HuH-7.5 (cell line): Measurements from ENCODE around the gene ZNF593.

Experiments used
- DNase-seq: peaks from one replicate; pipeline ENCODE4 v3.0.0; 2011; ENCODE audit warnings: low spot score

ZNF593 gene

GRCh38 chr1:26210147-26210870 is 40.6 kb downstream of the ZNF593 start:
- no peak for DNase-seq

DNA sequence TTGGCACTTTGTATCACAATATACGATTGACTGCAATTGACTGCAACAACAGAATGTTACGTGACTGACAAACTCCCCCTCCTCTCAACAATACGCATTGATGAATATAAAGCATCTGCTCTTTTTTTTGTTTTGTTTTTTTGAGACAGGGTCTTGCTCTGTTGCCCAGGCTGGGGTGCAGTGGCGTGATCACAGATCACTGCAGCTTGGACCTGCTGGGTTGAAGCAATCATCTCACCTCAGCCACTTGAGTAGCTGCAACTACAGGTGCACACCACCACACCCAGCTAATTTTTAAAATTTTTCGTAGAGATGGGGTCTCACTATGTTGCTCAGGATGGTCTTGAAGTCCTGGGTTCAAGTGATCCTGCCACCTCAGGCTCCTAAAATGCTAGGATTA is 43.0 kb downstream of the ZNF593 start:
- no peak for DNase-seq

- no peak for DNase-seq
These were observed 43.7 kb downstream of the ZNF593 start for GRCh38 chr1:26213335-26213905.

DNA sequence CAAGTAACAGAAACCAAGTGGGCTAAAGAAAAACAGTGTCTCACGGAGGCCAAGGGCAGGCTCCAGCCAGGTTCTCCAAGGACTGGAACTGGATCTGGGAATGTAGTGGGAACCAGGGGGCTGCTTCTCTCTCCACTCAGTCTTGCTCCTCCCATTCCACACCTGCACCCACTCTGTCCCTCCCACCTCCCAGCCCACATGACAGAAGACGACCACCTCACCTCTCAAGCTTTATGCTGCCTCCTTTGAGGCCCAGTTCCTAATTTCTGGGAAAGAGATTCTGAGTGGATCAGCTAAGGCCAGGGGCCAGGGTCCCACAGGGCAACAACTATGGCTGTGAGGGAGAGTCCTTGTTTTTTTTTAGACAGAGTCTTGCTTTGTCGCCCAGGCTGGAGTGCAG is 45.5 kb downstream of the ZNF593 start:
- DNase-seq: no peak

DNA sequence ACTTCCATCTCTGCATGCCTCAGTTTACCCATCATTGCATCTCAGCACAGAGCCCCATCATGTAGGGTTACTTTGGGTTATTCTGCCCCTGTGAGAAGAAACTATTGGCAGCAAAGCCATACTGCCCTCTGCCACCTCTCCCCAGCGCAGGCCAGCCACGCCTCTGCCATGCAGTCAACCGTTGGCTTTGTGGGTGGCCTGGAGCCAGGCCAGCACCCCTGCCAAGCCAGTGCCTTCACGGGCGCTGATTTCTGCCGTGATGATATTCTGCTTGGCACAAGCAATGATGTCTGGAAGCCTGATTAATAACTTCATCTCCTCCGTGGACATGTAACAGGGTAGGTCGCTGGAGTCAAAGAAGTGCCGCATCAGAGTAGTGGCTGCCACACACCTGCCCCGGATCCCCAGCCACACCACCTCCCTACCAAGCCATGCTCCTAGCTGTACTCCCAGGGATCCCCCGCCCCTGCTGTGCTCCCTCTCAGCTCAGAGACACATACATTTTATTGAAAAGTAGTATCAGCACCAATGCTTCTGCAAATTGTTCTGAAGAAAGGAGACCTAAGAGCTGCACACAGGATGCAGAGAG is 49.3 kb downstream of the ZNF593 start:
- DNase-seq: no peak
